ENCODE measurements around the gene RBFOX2. TPM values are rescaled to one million over a fixed set of nuclear protein-coding genes. Genes with fewer than 3 reads are reported as not detected.

The RBFOX2 gene
- total RNA-seq, 2 experiments from 2014 or later: 1.9 to 2.4 TPM

- no peak for DNase-seq
- Histone ChIP-seq H3K4me1 (ENCODE audit: insufficient read depth, low read length) (no peaks in the 10 kb centered on the region), H3K36me3 (ENCODE audit: insufficient read depth, low read length) (no peaks in the 10 kb centered on the region), H3K9me3 (ENCODE audit: control insufficient read depth in 1 of 2, insufficient read depth in 1 of 2, low read length in 2 of 2) (no peaks in the 10 kb centered on the region), H3K27me3 (ENCODE audit: control insufficient read depth in 1 of 2, insufficient read depth in 2 of 2, low read length in 2 of 2) (peaks cover 0 to 9% of the 10 kb centered on the region in 2 experiments), H3K4me3 (ENCODE audit: low read length) (no peak overlapping the region), H3K27ac (ENCODE audit: low read depth in 1 of 2, low read length in 2 of 2) (no peak overlapping the region)
- Mint-ChIP-seq H3K27me3 (no peaks in the 10 kb centered on the region), H3K27ac (no peak overlapping the region), H3K9me3 (no peaks in the 10 kb centered on the region), H3K4me1 (ENCODE audit: low read depth) (peaks cover 18% of the 10 kb centered on the region), H3K36me3 (ENCODE audit: low read depth) (no peaks in the 10 kb centered on the region), H3K4me3 (no peak overlapping the region)
- ChIA-PET POLR2A (no interaction called here), CTCF (no interaction called here)
- no peak for ATAC-seq (ENCODE audit: poor library complexity)
- intact Hi-C loops (cut with DNase I, micrococcal nuclease): loop anchor here in 1 of 2 experiments (10.0 kb wide), 1 partner anchor 148 kb away; no protein-coding TSS in a partner anchor
- TF ChIP-seq, protein P1, sequence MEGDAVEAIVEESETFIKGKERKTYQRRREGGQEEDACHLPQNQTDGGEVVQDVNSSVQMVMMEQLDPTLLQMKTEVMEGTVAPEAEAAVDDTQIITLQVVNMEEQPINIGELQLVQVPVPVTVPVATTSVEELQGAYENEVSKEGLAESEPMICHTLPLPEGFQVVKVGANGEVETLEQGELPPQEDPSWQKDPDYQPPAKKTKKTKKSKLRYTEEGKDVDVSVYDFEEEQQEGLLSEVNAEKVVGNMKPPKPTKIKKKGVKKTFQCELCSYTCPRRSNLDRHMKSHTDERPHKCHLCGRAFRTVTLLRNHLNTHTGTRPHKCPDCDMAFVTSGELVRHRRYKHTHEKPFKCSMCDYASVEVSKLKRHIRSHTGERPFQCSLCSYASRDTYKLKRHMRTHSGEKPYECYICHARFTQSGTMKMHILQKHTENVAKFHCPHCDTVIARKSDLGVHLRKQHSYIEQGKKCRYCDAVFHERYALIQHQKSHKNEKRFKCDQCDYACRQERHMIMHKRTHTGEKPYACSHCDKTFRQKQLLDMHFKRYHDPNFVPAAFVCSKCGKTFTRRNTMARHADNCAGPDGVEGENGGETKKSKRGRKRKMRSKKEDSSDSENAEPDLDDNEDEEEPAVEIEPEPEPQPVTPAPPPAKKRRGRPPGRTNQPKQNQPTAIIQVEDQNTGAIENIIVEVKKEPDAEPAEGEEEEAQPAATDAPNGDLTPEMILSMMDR (IDR thresholded peaks at IDR 0.05): no peak
Measured at GRCh38 chr22:35912658-35913057, 116.0 kb downstream of the RBFOX2 start.

DNA sequence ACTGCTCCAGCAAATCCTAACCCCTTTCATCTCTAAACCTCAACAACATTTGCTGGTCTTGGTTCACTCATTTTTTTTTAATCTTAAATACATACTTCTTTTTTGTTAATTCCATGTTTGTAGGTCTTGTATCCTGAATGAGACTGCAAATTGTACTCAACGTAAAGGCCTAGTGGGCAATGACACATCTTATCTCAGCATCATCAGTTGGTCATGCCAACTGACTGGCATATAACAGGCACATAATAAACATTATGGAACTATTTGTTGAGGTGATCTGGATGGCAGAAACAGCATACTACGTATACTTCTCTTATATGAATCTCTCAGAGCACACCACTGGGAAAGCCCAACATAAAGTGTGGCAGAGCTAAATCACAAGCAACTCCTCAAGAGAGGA, 116.7 kb downstream of the RBFOX2 start:
- Mint-ChIP-seq H3K27ac (no peak overlapping the region), H3K27me3 (no peaks in the 10 kb centered on the region), H3K4me1 (ENCODE audit: low read depth) (peaks cover 18% of the 10 kb centered on the region), H3K4me3 (no peak overlapping the region), H3K9me3 (no peaks in the 10 kb centered on the region), H3K36me3 (ENCODE audit: low read depth) (no peaks in the 10 kb centered on the region)
- intact Hi-C loops (cut with DNase I, micrococcal nuclease): loop anchor here in 1 of 2 experiments (10.0 kb wide), 1 partner anchor 147 kb away; no protein-coding TSS in a partner anchor
- DNase-seq (no peak), ATAC-seq (ENCODE audit: poor library complexity) (no peak)
- Histone ChIP-seq H3K27me3 (ENCODE audit: control insufficient read depth in 1 of 2, insufficient read depth in 2 of 2, low read length in 2 of 2) (peaks cover 0 to 9% of the 10 kb centered on the region in 2 experiments), H3K36me3 (ENCODE audit: insufficient read depth, low read length) (no peaks in the 10 kb centered on the region), H3K4me1 (ENCODE audit: insufficient read depth, low read length) (no peaks in the 10 kb centered on the region), H3K27ac (ENCODE audit: low read depth in 1 of 2, low read length in 2 of 2) (no peak overlapping the region), H3K9me3 (ENCODE audit: control insufficient read depth in 1 of 2, insufficient read depth in 1 of 2, low read length in 2 of 2) (no peaks in the 10 kb centered on the region), H3K4me3 (ENCODE audit: low read length) (no peak overlapping the region)
- POLR2A ChIA-PET: no interaction called here
- CTCF ChIA-PET: no interaction called here
- TF ChIP-seq, protein P1 (IDR thresholded peaks at IDR 0.05): no peak

- DNase-seq: no peak
- Mint-ChIP-seq H3K4me3 (no peak overlapping the region), H3K9me3 (no peaks in the 10 kb centered on the region), H3K27me3 (no peaks in the 10 kb centered on the region), H3K4me1 (ENCODE audit: low read depth) (peaks cover 17% of the 10 kb centered on the region), H3K36me3 (ENCODE audit: low read depth) (no peaks in the 10 kb centered on the region), H3K27ac (no peak overlapping the region)
- ChIA-PET CTCF (no interaction called here), POLR2A (no interaction called here)
- H3K9me3 ChIP-seq (ENCODE audit: control insufficient read depth in 1 of 2, insufficient read depth in 1 of 2, low read length in 2 of 2): no peaks in the 10 kb centered on the region
- H3K36me3 ChIP-seq (ENCODE audit: insufficient read depth, low read length): no peaks in the 10 kb centered on the region
- ATAC-seq (ENCODE audit: poor library complexity): no peak
- H3K27ac ChIP-seq (ENCODE audit: low read depth in 1 of 2, low read length in 2 of 2): no peak overlapping the region
- TF ChIP-seq, protein P1 (IDR thresholded peaks at IDR 0.05): no peak
- peaks cover 0 to 9% of the 10 kb centered on the region in 2 experiments for H3K27me3 ChIP-seq (ENCODE audit: control insufficient read depth in 1 of 2, insufficient read depth in 2 of 2, low read length in 2 of 2)
- intact Hi-C loops (cut with DNase I, micrococcal nuclease): loop anchor here in 1 of 2 experiments (10.0 kb wide), 1 partner anchor 146 kb away; no protein-coding TSS in a partner anchor
- no peaks in the 10 kb centered on the region for H3K4me1 ChIP-seq (ENCODE audit: insufficient read depth, low read length)
- H3K4me3 ChIP-seq (ENCODE audit: low read length): no peak overlapping the region
Measured at GRCh38 chr22:35910926-35911325, 117.7 kb downstream of the RBFOX2 start.
